ENCODE data around the gene KLF7. TPM values are rescaled to one million over a fixed set of nuclear protein-coding genes. Genes with fewer than 3 reads are reported as not detected.
A peak's percentile ranks its signal among the peaks of the same experiment; 100 is the strongest.

Gene KLF7
- total RNA-seq, 1 donor from 2014 or later: 17.4 TPM

GRCh38 chr2:207111757-207112156, 54.0 kb downstream of the KLF7 start:
- TF ChIP-seq CTCF (conservative IDR thresholded peaks at IDR 0.05): no peak
- Mint-ChIP-seq H3K4me3 (peak overlapping the region; percentile 15), H3K27ac (ENCODE audit: unreplicated experiment) (peak overlapping the region; percentile 57), H3K4me1 (peaks cover 37% of the 10 kb centered on the region), H3K9me3 (no peaks in the 10 kb centered on the region), H3K27me3 (ENCODE audit: low read depth) (no peaks in the 10 kb centered on the region), H3K36me3 (ENCODE audit: low read depth) (no peaks in the 10 kb centered on the region)
- DNase-seq (ENCODE audit: low read depth, low spot score): no peak

GRCh38 chr2:207110715-207111114, 55.0 kb downstream of the KLF7 start:
- no peaks in the 10 kb centered on the region for H3K27me3 Mint-ChIP-seq (ENCODE audit: low read depth)
- no peak for DNase-seq (ENCODE audit: low read depth, low spot score)
- no peak overlapping the region for H3K27ac Mint-ChIP-seq (ENCODE audit: unreplicated experiment)
- TF ChIP-seq CTCF (conservative IDR thresholded peaks at IDR 0.05): no peak
- H3K9me3 Mint-ChIP-seq: no peaks in the 10 kb centered on the region
- H3K36me3 Mint-ChIP-seq (ENCODE audit: low read depth): peaks cover 4% of the 10 kb centered on the region
- no peak overlapping the region for H3K4me3 Mint-ChIP-seq
- peaks cover 39% of the 10 kb centered on the region for H3K4me1 Mint-ChIP-seq

GRCh38 chr2:207110310-207110709, 55.4 kb downstream of the KLF7 start:
- Mint-ChIP-seq H3K4me1 (peaks cover 39% of the 10 kb centered on the region), H3K36me3 (ENCODE audit: low read depth) (peaks cover 4% of the 10 kb centered on the region), H3K4me3 (no peak overlapping the region), H3K27ac (ENCODE audit: unreplicated experiment) (no peak overlapping the region), H3K27me3 (ENCODE audit: low read depth) (no peaks in the 10 kb centered on the region), H3K9me3 (no peaks in the 10 kb centered on the region)
- DNase-seq (ENCODE audit: low read depth, low spot score): no peak
- TF ChIP-seq CTCF (conservative IDR thresholded peaks at IDR 0.05): no peak

GRCh38 chr2:207109768-207110167, 56.0 kb downstream of the KLF7 start:
- Mint-ChIP-seq H3K9me3 (no peaks in the 10 kb centered on the region), H3K27me3 (ENCODE audit: low read depth) (no peaks in the 10 kb centered on the region), H3K36me3 (ENCODE audit: low read depth) (peaks cover 4% of the 10 kb centered on the region), H3K4me3 (no peak overlapping the region), H3K27ac (ENCODE audit: unreplicated experiment) (no peak overlapping the region), H3K4me1 (peaks cover 39% of the 10 kb centered on the region)
- no peak for TF ChIP-seq CTCF (conservative IDR thresholded peaks at IDR 0.05)
- no peak for DNase-seq (ENCODE audit: low read depth, low spot score)

GRCh38 chr2:207108440-207108839, 57.3 kb downstream of the KLF7 start:
- Mint-ChIP-seq H3K4me1 (peaks cover 39% of the 10 kb centered on the region), H3K9me3 (no peaks in the 10 kb centered on the region), H3K36me3 (ENCODE audit: low read depth) (peaks cover 4% of the 10 kb centered on the region), H3K27me3 (ENCODE audit: low read depth) (no peaks in the 10 kb centered on the region), H3K4me3 (no peak overlapping the region), H3K27ac (ENCODE audit: unreplicated experiment) (no peak overlapping the region)
- TF ChIP-seq CTCF (conservative IDR thresholded peaks at IDR 0.05): no peak
- DNase-seq (ENCODE audit: low read depth, low spot score): no peak

- H3K9me3 Mint-ChIP-seq: no peaks in the 10 kb centered on the region
- H3K27me3 Mint-ChIP-seq (ENCODE audit: low read depth): no peaks in the 10 kb centered on the region
- H3K4me1 Mint-ChIP-seq: peaks cover 35% of the 10 kb centered on the region
- H3K27ac Mint-ChIP-seq (ENCODE audit: unreplicated experiment): peak overlapping the region; percentile 17
- peaks cover 4% of the 10 kb centered on the region for H3K36me3 Mint-ChIP-seq (ENCODE audit: low read depth)
- TF ChIP-seq CTCF (conservative IDR thresholded peaks at IDR 0.05): no peak
- DNase-seq (ENCODE audit: low read depth, low spot score): no peak
- H3K4me3 Mint-ChIP-seq: no peak overlapping the region
Measured at GRCh38 chr2:207107551-207107950, 58.2 kb downstream of the KLF7 start.
